ENCODE results near the gene SMARCD1. TPM values are rescaled to one million over a fixed set of nuclear protein-coding genes. Genes with fewer than 3 reads are reported as not detected.

The SMARCD1 gene
- total RNA-seq, 2 donors from 2014 or later: 34.2 to 52.7 TPM

- DNase-seq (no peak), ATAC-seq (no peak)
- TF ChIP-seq CTCF (IDR thresholded peaks at IDR 0.05) (no peak), POLR2A (IDR thresholded peaks at IDR 0.05) (no peak)
- intact Hi-C loops (cut with DNase I): no loop called here
- Histone ChIP-seq H3K4me1 (no peaks in the 10 kb centered on the region), H3K27me3 (no peaks in the 10 kb centered on the region), H3K36me3 (replicated peaks in 1 of 2; ENCODE audit: insufficient read depth in 1 of 2, low read depth in 2 of 2) (no peaks in the 10 kb centered on the region), H3K4me3 (no peak overlapping the region), H3K9me3 (no peaks in the 10 kb centered on the region), H3K27ac (no peak overlapping the region)
- 47 to 63% methylated on average over 3 of the region's 3 CpGs for WGBS, 2 donors
Measured at GRCh38 chr12:50065726-50066310, 19.3 kb upstream of the SMARCD1 start.

GRCh38 chr12:50066402-50066801 lies 18.7 kb upstream of the SMARCD1 start:
- Histone ChIP-seq H3K27ac (no peak overlapping the region), H3K36me3 (replicated peaks in 1 of 2; ENCODE audit: insufficient read depth in 1 of 2, low read depth in 2 of 2) (no peaks in the 10 kb centered on the region), H3K4me3 (no peak overlapping the region), H3K9me3 (no peaks in the 10 kb centered on the region), H3K4me1 (no peaks in the 10 kb centered on the region), H3K27me3 (no peaks in the 10 kb centered on the region)
- no peak for ATAC-seq
- DNase-seq: no peak
- intact Hi-C loops (cut with DNase I): no loop called here
- WGBS, 2 donors: 53 to 59% methylated on average over 5 of the region's 5 CpGs
- TF ChIP-seq POLR2A (IDR thresholded peaks at IDR 0.05): no peak
- TF ChIP-seq CTCF (IDR thresholded peaks at IDR 0.05): no peak

GRCh38 chr12:50069069-50069468 lies 16.1 kb upstream of the SMARCD1 start:
- Histone ChIP-seq H3K9me3 (no peaks in the 10 kb centered on the region), H3K27me3 (no peaks in the 10 kb centered on the region), H3K4me3 (no peak overlapping the region), H3K36me3 (replicated peaks in 1 of 2; ENCODE audit: insufficient read depth in 1 of 2, low read depth in 2 of 2) (no peaks in the 10 kb centered on the region), H3K27ac (no peak overlapping the region), H3K4me1 (no peaks in the 10 kb centered on the region)
- WGBS, 2 donors: 84 to 91% methylated on average over 5 of the region's 5 CpGs
- TF ChIP-seq POLR2A (IDR thresholded peaks at IDR 0.05) (no peak), CTCF (IDR thresholded peaks at IDR 0.05) (no peak)
- ATAC-seq: no peak
- DNase-seq: no peak
- intact Hi-C loops (cut with DNase I): no loop called here

GRCh38 chr12:50069539-50069938 lies 15.6 kb upstream of the SMARCD1 start:
- intact Hi-C loops (cut with DNase I): no loop called here
- WGBS, 2 donors: 98% methylated on average over 3 of the region's 3 CpGs
- Histone ChIP-seq H3K4me3 (no peak overlapping the region), H3K9me3 (no peaks in the 10 kb centered on the region), H3K4me1 (no peaks in the 10 kb centered on the region), H3K27ac (no peak overlapping the region), H3K36me3 (replicated peaks in 1 of 2; ENCODE audit: insufficient read depth in 1 of 2, low read depth in 2 of 2) (no peaks in the 10 kb centered on the region), H3K27me3 (no peaks in the 10 kb centered on the region)
- TF ChIP-seq POLR2A (IDR thresholded peaks at IDR 0.05) (no peak), CTCF (IDR thresholded peaks at IDR 0.05) (no peak)
- no peak for ATAC-seq
- DNase-seq: no peak
